ENCODE results near the gene TNNI2.

Gene TNNI2

DNA sequence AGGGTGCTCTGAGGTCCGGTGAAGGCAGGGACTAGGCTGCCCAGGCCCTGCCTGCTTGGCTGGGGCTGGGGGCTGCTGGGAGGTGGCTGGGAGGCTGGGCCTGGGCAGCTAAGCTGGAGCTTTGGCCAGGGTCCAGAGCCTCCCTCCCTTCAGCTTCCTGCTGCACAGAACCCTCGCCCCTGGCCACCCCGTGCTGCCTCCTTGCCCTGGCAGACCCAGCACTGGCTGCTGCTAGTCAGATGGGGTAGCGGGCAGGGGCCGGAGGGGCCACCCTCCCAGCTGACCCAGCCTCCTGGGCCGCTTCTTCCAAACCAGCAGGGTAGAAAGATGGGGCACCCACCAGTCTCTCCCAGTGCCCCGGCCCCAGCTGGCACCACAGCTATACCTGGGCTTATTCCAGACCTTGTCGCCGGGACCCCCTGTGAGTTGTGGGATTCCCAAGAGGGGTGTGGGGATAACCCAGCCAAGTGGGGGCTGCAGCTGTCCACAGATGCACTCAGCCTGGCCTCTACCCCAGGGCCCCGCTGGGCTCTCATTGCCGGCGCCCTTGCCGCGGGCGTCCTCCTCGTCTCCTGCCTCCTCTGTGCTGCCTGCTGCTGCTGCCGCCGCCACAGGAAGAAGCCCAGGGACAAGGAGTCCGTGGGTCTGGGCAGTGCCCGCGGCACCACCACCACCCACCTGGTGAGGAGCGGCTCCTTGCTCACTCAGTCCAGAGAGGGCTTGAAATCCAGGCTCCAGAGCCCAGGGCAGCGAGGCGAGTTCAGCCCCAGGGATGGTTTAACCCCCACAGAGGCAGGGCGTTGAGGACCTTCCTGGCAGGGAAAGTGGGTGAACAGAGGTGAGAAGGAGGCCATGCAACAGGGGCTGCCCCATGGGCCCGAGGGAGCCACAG, 3.8 kb upstream of the TNNI2 start, which contains the start of gene SYT8:
SYT8 (plus strand) TSS at position 212 of the 892 bp plus-strand sequence; CDS start at position 328, 116 bp downstream.
- H3K9me2 ChIP-seq (replicated peaks; ENCODE audit: insufficient read depth, low read length) = no peaks in the 10 kb centered on the region
- DNase-seq = no peak
- H3K36me3 ChIP-seq (replicated peaks; ENCODE audit: insufficient read depth, low read length) = no peaks in the 10 kb centered on the region
- no peak within 1 kb of the TSS for H3K27ac ChIP-seq (ENCODE audit: low read length)
- H3K79me2 ChIP-seq (ENCODE audit: low read length) = no peaks in the 10 kb centered on the region
- no peaks in the 10 kb centered on the region for H3F3A ChIP-seq (ENCODE audit: insufficient read depth, low read length)
- H4K20me1 ChIP-seq (ENCODE audit: insufficient read depth, low read length) = no peaks in the 10 kb centered on the region
- H3K4me1 ChIP-seq (ENCODE audit: low read length) = no peaks in the 10 kb centered on the region
- H2AFZ ChIP-seq (ENCODE audit: low read length) = no peak within 1 kb of the TSS
- no peak within 1 kb of the TSS for H3K9ac ChIP-seq (ENCODE audit: low read length)
- H3K4me2 ChIP-seq (ENCODE audit: low read depth, low read length) = no peak within 1 kb of the TSS
- H3K9me3 ChIP-seq (replicated peaks; ENCODE audit: insufficient read depth, low read length) = no peaks in the 10 kb centered on the region
- peaks cover 75% of the 10 kb centered on the region for H3K27me3 ChIP-seq (replicated peaks; ENCODE audit: insufficient read depth, low read length)
- TF ChIP-seq, protein P1, sequence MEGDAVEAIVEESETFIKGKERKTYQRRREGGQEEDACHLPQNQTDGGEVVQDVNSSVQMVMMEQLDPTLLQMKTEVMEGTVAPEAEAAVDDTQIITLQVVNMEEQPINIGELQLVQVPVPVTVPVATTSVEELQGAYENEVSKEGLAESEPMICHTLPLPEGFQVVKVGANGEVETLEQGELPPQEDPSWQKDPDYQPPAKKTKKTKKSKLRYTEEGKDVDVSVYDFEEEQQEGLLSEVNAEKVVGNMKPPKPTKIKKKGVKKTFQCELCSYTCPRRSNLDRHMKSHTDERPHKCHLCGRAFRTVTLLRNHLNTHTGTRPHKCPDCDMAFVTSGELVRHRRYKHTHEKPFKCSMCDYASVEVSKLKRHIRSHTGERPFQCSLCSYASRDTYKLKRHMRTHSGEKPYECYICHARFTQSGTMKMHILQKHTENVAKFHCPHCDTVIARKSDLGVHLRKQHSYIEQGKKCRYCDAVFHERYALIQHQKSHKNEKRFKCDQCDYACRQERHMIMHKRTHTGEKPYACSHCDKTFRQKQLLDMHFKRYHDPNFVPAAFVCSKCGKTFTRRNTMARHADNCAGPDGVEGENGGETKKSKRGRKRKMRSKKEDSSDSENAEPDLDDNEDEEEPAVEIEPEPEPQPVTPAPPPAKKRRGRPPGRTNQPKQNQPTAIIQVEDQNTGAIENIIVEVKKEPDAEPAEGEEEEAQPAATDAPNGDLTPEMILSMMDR (IDR thresholded peaks at IDR 0.05; ENCODE audit: low read length) = no peak
- TF ChIP-seq EZH2 (optimal IDR thresholded peaks at IDR 0.05; ENCODE audit: low read depth, low read length) (no peak), EZH2phosphoT487 (IDR thresholded peaks at IDR 0.05; ENCODE audit: low read length) (no peak)
- no peak within 1 kb of the TSS for H3K4me3 ChIP-seq (ENCODE audit: low read length)

DNA sequence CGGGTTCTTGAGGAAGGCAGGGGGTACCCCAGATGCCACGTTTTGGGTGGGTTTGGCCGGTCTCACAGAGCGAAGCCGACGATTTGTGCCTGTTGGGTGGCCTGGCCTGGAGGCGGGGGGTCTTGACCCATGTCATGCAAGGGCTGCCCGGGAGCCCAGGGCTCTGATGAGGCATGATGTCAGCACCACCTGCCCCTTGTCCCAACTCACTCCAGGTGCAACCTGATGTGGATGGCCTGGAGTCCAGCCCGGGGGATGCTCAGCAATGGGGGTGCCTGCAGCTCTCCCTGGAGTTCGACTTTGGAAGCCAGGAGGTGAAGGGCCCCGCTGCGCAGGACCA, 3.1 kb upstream of the TNNI2 start:
- TF ChIP-seq EZH2 (optimal IDR thresholded peaks at IDR 0.05; ENCODE audit: low read depth, low read length) (no peak), EZH2phosphoT487 (IDR thresholded peaks at IDR 0.05; ENCODE audit: low read length) (no peak)
- TF ChIP-seq, protein P1 (IDR thresholded peaks at IDR 0.05; ENCODE audit: low read length) = no peak
- Histone ChIP-seq H3K36me3 (replicated peaks; ENCODE audit: insufficient read depth, low read length) (no peaks in the 10 kb centered on the region), H3K27ac (ENCODE audit: low read length) (no peak overlapping the region), H4K20me1 (ENCODE audit: insufficient read depth, low read length) (no peaks in the 10 kb centered on the region), H3F3A (ENCODE audit: insufficient read depth, low read length) (no peaks in the 10 kb centered on the region), H3K4me3 (ENCODE audit: low read length) (no peak overlapping the region), H3K4me1 (ENCODE audit: low read length) (no peaks in the 10 kb centered on the region), H3K9me2 (replicated peaks; ENCODE audit: insufficient read depth, low read length) (no peaks in the 10 kb centered on the region), H3K4me2 (ENCODE audit: low read depth, low read length) (no peak overlapping the region), H3K27me3 (replicated peaks; ENCODE audit: insufficient read depth, low read length) (peaks cover 69% of the 10 kb centered on the region), H3K9ac (ENCODE audit: low read length) (no peak overlapping the region), H2AFZ (ENCODE audit: low read length) (no peak overlapping the region), H3K79me2 (ENCODE audit: low read length) (no peaks in the 10 kb centered on the region), H3K9me3 (replicated peaks; ENCODE audit: insufficient read depth, low read length) (no peaks in the 10 kb centered on the region)
- DNase-seq = no peak

DNA sequence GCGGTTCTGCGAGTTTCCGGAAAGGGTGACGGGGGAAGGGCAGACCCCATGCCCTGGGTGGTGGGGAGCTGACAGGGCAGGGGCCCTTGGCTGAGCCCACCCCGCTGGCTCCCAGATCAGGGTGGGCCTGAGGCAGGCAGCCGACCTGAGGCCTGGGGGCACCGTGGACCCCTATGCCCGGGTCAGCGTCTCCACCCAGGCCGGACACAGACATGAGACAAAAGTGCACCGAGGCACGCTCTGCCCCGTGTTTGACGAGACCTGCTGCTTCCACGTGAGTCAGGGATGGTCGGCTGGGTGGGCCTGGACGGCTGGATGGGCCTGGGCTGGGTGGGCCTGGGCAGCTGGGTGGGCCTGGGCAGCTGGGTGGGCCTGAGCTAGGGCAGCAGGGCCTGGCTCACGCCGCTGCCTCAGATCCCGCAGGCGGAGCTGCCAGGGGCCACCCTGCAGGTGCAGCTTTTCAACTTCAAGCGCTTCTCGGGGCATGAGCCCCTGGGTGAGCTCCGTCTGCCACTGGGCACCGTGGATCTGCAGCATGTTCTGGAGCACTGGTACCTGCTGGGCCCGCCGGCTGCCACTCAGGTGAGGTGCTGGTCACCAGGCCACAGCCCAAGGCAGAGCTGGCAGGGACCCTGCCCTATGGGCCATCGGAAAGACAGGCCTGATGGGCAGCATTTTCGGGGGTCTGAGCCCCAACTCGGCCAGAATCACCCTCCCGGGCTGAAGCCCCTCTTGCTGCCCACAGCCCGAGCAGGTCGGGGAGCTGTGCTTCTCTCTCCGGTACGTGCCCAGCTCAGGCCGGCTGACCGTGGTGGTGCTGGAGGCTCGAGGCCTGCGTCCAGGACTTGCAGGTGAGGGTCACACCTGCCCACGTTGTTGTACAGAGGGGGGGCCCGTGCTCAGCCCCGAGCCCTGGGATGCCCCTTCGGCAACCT, 2.5 kb upstream of the TNNI2 start:
- Histone ChIP-seq H3F3A (ENCODE audit: insufficient read depth, low read length) (no peaks in the 10 kb centered on the region), H3K9me2 (replicated peaks; ENCODE audit: insufficient read depth, low read length) (no peaks in the 10 kb centered on the region), H3K27me3 (replicated peaks; ENCODE audit: insufficient read depth, low read length) (peaks cover 62% of the 10 kb centered on the region), H3K36me3 (replicated peaks; ENCODE audit: insufficient read depth, low read length) (no peaks in the 10 kb centered on the region), H2AFZ (ENCODE audit: low read length) (no peak overlapping the region), H3K79me2 (ENCODE audit: low read length) (no peaks in the 10 kb centered on the region), H3K4me1 (ENCODE audit: low read length) (no peaks in the 10 kb centered on the region), H3K9me3 (replicated peaks; ENCODE audit: insufficient read depth, low read length) (no peaks in the 10 kb centered on the region), H4K20me1 (ENCODE audit: insufficient read depth, low read length) (no peaks in the 10 kb centered on the region), H3K4me2 (ENCODE audit: low read depth, low read length) (no peak overlapping the region), H3K9ac (ENCODE audit: low read length) (no peak overlapping the region), H3K4me3 (ENCODE audit: low read length) (no peak overlapping the region), H3K27ac (ENCODE audit: low read length) (no peak overlapping the region)
- TF ChIP-seq, protein P1 (IDR thresholded peaks at IDR 0.05; ENCODE audit: low read length) = no peak
- no peak for TF ChIP-seq EZH2phosphoT487 (IDR thresholded peaks at IDR 0.05; ENCODE audit: low read length)
- TF ChIP-seq EZH2 (optimal IDR thresholded peaks at IDR 0.05; ENCODE audit: low read depth, low read length) = no peak
- DNase-seq = no peak
